Lung microvascular endothelial cell (primary cell): ENCODE results near the gene ZMYND15. TPM values are rescaled to one million over a fixed set of nuclear protein-coding genes. Genes with fewer than 3 reads are reported as not detected.

Source experiments
- DNase-seq, 2 donors: peaks; one replicate each; pipeline versions ENCODE4 v3.0.0 to v3.0.0-alpha.2; 2010; ENCODE audit warnings: low read depth in 2 of 2
- total RNA-seq: library from RNA; depleted of rRNA; stranded (reverse); fragments of >200 nt; gene quantifications from 2 replicates; pipeline ENCODE4 v1.2.1, GENCODE V29; 2014

The ZMYND15 gene
- total RNA-seq, 1 donor from 2014 or later = not detected

DNA sequence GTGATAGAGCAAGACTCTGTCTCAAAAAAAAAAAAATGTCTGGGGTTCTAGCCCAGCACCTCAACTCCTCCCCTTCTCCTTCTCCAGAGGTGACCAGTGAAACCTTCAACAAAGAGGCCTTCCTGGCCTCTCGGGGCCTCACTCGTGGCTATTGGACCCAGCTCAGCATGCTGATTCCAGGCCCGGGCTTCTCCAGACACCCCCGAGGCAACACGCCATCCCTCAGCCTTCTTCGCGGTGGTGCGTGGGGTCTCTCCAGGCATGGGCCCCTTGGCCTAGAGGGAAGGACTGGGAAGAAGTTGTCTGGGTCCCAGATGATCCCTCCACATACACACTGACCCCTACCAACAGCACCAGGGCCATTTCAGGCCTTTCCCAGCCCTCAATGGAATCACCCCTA, 3.6 kb downstream of the ZMYND15 start:
- DNase-seq = no peak

DNA sequence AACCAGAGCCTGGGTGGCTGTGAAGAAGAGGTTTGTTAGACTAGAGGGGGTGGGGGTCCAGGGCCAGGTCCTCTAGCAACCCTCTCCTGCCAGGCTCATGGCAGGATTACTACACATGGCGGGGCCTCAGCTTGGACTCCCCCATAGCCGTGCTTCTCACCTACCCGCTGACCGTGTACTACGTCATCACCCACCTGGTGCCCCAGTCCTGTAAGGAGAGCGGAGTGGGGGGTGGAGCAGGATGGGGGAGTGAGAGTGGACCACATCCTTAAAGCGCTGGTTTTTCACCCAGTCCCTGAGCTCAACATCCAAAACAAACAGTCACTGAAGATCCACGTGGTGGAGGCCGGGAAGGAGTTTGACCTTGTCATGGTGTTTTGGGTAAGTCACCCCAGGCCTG, 4.3 kb downstream of the ZMYND15 start:
- DNase-seq = no peak

DNA sequence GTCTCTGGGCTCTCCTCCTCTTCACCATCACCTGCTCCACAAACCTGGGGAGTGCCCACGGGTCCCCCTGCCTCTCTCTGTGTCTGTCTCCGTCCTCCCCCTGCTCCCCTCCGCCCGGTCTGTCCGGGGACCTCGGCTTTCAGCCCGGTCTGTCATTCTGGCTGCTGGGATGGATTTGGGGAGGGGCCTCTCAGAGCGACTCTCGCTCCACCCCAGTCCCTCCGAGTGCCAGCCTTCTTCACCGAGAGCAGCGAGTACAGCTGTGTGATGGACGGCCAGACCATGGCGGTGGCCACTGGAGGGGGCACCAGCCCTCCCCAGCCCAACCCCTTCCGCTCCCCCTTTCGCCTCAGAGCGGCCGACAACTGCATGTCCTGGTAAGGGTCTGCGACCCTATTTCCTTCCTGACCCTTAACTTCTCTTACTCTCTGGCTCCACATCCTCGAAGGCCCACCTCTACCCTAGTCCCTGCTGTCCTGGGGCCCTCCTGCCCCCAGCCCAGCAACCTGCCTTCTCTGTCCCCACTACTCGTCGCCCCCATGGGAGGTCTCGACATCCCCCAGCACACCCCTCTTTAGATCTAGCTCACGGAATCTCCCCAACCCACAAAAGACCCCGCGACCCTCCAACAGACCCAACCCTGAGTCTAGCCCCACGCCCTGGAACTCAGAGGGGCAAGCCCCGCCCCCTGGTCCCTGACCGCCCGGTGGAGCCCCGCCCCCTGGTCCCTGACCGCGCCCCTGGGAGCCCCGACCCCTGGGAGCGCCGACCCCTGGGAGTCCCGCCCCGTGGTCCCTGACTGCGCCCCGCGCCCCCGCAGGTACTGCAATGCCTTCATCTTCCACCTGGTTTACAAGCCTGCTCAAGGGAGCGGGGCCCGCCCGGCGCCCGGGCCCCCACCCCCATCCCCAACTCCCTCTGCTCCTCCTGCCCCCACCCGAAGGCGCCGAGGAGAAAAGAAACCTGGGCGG, 5.7 kb downstream of the ZMYND15 start:
- DNase-seq = no peak

DNA sequence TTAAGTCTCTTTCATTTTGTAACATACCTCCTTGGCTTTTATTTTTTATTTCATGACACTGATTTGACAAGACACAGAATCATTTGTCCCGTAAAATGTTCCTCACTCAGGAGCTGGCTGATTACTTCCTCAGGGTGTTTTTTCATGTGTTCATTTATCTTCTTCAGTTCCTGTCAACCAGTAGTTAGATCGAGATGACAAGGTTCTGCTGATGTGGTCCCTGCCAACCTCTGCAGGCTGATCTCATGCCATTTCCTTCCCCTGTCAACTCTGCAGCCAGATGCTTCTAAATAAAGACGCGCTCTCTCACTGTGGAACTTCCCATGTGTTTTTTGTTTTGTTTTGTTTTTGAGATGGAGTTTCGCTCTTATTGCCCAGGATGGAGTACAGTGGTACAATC, 8.2 kb downstream of the ZMYND15 start:
- DNase-seq = peak; percentile 57 to 74

DNA sequence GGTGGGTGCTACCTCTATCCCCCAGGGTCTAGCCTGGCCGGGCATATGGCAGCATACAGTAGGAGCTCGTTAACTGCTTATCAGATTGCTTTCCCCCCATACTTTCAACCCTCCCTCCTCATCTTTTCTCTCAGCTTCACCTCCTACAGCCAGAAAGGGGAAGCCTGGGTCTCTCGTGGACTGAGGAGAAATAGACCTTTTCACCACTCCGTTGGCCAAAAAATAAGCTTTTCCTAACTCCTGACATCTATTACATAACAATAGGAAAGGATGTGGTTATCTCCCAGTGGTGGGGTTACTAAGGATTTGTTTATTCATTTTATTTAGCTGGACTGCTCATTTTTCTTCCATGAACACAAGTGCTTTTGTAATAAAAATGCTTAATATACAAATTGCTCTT, 9.1 kb downstream of the ZMYND15 start:
- no peak for DNase-seq

DNA sequence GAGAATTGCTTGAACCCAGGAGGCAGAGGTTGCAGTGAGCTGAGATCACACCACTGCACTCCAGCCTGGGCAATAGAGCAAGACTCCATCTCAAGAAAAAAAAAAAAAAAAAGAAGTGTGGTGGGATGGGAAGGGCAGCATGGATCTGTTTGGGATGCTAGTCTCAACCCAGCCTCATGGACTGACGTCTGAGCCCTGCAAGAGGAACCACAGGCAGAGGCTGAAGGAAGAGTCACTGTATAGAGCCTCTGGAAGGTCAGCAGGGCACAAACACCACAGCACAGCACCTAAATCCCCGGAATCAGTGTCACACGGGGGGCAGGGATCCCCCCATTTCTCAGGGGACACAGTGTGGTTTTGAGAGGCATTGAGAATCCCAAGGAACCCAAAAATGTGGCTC, 11.0 kb downstream of the ZMYND15 start:
- no peak for DNase-seq

DNA sequence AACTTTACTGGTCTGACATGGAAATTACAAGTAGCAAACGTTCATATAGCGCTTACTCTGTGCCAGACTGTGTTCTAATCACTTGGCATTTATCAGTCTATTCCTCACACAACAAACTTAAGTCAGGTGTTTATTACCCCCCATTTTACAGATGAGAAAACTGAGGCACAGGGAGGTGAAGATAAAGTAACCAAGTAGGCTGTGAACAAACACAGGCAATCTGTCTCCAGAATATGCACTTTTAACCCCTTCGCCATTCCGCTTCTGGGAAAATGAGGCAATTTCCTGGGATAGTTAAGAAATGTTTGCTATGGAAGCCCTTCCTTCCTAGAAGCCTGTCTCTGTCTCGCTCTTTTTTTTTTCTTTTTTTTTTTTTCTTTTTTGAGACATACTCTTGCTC, 12.3 kb downstream of the ZMYND15 start:
- peak in 1 of 2 donors; percentile 54 for DNase-seq

DNA sequence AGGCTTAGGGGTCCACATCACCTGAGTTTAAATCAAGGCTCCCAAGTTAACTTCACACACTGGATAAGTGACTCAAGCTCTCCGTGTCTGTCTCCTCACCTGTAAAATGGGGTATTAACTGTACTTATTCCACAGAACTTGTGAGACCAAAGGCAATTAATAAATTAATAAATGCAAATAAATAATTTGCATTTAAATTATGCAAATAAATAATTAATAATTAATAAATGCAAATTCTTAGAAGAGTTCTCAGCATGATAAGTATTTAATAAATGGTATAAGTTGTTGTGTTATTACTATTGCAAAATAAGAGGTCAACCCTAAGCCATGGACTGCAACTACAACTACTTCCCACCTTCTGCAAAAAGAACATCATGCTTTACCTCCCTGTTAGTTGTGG, 13.8 kb downstream of the ZMYND15 start:
- no peak for DNase-seq

DNA sequence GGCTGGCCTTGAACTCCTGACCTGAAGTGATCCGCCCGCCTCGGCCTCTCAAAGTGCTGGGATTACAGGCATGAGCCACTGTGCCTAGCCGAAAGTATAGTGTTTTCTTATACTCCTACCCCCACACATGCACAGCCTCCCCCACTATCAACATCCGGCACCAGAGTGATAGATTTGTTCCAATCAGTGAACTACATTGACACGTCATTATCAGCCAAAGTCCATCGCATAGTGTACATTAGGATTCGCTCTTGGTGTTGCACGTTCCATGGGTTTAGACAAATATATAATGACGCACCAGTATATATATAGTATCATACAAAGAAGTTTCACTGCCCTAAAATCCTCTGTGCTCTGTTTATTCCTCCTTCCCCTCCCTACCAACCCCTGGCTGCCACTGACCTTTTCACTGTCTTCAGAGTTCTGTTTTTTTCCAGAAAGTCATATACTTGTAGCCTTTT, 20.2 kb downstream of the ZMYND15 start:
- DNase-seq = no peak

DNA sequence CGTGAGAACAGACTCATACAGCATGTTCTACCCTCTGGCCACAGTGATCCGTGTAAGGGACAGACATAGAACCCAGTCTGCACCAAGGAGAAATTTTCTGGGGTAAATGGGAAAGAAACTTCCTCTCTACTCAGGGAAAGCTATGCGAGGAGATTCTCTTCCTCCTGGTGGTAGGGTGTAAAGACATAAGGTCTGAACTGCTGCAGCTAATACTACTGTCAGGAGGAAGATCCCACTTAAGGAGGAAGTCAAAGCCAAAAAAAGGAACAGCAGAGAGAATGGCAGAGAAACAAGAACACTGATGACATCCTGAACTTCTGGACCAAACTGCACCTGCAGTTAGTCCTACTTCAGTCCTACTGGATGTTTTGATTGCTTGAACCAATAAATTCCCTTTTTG, 25.0 kb downstream of the ZMYND15 start:
- no peak for DNase-seq

DNA sequence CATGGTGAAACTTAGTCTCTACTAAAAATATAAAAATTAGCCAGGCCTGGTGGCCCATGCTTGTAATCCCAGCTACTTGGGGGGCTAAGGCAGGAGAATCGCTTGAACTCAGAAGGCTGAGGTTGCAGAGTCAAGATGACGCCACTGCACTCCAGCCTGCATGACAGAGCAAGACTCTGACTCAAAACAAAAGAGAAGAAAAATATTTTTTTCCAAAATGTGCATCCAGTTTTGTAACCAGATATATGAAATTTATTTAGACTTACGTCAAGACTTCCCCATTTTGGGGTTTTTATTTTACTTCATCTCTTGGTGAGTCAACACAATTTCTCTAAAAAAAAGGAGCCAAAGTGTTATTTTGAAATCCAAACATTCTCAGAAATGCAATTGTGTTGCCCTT, 26.6 kb downstream of the ZMYND15 start:
- no peak for DNase-seq

DNA sequence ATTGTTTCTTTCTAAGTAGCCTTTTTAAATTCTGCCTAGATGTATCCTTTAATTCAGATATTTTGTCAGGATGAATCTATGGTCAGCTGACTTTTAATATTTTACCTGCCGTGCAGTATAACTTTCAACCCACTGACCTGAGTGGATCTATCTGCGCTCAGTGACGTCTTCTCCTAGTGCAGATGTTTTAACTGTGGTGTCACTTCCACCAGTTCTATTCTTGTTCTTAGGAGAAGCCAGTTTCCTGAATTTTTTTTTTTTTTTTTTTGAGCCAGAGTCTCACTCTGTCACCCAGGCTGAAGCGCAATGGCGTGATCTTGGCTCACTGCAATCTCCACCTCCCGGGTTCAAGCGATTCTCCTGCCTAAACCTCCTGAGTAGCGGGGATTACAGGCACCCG, 27.1 kb downstream of the ZMYND15 start:
- DNase-seq = peak in 1 of 2 donors; percentile 21

DNA sequence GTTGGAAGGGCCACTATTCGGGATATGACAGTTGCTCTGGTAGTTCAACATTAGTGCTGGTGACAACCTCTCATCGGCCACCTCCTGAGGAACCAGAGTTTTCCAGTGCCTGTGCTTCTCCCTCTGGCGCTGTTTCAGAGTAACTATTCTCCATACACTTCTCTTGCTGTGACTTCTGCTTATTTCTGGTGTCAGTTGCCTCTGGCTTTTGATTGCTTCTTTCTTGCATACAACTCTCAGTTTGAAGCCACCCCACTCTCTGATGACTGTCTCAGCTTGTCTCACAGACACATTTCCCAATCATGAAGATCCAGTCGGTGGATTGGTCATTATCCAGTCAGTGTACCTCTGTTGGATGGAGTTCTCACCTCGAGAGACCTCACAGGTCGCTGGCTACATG, 28.7 kb downstream of the ZMYND15 start:
- DNase-seq = no peak

DNA sequence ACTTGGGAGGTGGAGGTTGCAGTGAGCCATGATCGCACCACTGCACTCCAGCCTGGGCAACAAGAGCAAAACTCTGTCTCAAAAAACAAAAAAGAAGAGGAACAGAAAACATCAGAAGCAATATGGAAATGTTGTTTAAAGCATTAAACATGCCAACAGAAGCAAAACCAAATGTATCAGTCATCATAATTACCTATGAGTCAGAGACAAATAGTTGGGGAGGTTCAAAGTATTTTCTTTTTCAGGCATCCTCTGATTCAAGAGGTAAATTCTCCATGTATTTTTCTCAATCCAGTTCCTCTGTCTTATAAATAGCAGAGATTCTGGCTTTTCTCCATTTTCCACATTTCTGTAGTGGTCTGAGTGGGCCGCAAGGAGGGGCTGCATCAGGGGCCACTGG, 30.0 kb downstream of the ZMYND15 start:
- no peak for DNase-seq

DNA sequence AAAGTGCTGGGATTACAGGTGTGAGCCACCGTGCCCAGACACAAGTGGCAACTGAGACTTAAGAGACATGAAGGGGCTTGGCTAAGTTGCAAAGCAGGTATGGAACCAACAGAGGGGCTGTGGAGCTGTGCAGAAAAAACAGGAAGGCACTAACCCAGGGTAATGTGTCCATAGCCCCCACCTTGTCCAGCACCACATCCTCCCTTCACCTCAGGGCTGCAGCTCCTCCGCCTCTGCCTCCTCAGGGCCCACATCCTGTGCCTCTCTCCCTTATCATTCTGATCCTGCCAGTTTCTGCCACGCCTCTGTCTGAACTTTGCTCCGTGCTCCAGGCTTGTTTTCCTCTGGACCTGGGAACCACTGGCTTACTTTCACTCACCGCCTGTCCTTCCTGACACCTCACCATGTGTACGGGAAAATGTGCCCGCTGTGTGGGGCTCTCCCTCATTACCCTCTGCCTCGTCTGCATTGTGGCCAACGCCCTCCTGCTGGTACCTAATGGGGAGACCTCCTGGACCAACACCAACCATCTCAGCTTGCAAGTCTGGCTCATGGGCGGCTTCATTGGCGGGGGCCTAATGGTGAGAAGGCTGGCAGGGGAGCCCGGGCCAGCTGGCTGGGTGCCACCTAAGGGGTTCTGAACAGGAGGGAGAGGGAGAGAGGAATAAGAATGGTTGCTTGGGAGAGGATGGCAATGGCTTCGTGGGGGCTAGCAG, 32.0 kb downstream of the ZMYND15 start, which contains the start of gene TM4SF5:
Gene TM4SF5, plus strand, starts transcription at position 368 of the 716 bp plus-strand sequence. Its CDS starts 37 bp downstream, at position 405.
- no peak for DNase-seq

DNA sequence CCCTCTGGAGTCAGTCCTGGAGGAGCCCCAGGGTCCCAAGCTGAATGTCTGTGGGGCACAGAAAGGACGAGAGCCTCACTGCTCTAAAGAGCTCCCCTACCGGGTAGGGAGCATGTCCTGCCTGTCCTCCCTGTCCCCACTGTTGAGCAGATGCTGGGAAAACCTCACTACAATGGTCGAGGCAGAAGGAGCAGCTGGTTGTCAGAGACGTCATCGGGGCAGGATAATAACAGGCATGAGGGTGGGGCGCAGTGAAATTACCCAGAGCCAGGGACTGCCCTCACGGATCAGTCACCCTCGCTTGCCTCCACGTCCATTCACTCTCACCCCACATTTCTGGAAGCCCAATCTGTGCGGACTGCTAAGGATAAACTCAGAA, 32.6 kb downstream of the ZMYND15 start:
- DNase-seq = no peak

DNA sequence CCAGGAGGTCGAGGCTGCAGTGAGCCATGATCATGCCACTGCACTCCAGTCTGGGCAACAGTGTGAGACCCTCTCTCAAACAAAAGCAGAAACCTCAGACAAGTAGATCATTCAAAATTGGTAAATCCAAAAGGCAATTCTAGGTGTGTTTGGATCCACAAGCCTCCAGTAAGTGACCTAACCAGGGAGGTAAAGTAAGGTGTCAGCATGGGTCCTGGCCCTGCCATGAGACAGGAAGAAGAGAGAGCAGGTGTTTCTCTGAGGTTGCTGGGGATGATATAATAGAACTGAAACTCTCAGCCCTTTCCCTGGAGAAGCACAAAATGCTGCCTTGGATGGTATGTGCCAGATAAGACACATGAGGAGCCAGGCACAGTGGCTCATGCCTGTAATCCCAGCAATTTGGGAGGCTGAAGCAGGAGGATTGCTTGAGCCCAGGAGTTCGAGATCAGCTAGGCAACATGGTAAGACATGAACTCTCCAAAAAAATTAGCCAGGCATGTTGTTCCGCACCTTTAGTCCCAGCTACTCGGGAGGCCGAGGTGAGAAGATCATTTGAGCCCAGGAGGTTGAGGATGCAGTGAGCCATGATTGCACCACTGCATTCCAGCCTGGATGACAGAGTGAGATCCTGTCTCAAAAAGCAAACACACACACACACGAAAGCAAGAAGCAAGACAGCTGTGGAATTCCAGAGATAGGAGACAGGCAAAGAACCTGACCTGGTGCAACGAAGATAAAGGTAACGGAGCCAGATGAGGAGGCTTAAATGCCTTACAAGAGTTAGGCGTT, 38.5 kb downstream of the ZMYND15 start:
- no peak for DNase-seq

DNA sequence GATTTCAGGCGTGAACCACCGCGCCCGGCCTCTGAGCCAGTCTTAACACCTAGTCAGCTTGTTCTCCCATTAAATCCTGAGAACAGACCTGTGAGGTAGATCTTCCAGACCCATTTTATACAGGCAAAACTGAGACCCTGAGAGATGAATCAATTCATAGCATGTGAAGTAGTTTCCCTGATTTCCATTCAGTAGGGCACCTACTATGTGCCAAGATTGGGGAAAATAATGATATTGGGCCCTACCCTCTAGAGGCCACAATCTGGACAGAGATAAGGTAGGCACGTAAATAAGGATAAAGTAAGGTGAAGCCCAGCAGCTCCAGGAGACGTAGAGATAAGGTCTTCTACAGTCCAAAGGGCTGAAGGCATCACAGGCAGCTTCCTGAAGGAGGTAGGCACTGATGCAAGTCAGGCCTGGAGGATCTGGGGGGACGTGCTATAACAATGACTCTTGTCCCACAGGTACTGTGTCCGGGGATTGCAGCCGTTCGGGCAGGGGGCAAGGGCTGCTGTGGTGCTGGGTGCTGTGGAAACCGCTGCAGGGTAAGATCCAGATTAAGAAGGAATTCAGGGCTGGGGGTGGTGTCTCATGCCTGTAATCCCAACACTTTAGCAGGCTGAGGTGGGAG, 40.8 kb downstream of the ZMYND15 start:
- no peak for DNase-seq

DNA sequence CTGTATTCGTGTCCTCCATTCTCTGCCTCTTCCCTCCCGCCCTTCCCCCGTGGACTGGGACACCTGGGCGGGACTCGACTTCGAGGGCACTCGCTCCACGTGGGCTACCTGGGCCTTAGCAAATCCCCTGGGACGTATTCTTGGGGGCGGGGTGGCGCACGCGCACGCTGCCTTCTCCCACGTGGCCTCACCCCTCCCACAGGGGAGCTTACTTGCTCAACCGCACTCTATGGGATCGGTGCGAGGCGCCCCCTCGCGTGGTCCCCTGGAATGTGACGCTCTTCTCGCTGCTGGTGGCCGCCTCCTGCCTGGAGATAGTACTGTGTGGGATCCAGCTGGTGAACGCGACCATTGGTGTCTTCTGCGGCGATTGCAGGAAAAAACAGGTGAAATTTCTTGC, 43.0 kb downstream of the ZMYND15 start:
- peak in 1 of 2 donors; percentile 22 for DNase-seq

DNA sequence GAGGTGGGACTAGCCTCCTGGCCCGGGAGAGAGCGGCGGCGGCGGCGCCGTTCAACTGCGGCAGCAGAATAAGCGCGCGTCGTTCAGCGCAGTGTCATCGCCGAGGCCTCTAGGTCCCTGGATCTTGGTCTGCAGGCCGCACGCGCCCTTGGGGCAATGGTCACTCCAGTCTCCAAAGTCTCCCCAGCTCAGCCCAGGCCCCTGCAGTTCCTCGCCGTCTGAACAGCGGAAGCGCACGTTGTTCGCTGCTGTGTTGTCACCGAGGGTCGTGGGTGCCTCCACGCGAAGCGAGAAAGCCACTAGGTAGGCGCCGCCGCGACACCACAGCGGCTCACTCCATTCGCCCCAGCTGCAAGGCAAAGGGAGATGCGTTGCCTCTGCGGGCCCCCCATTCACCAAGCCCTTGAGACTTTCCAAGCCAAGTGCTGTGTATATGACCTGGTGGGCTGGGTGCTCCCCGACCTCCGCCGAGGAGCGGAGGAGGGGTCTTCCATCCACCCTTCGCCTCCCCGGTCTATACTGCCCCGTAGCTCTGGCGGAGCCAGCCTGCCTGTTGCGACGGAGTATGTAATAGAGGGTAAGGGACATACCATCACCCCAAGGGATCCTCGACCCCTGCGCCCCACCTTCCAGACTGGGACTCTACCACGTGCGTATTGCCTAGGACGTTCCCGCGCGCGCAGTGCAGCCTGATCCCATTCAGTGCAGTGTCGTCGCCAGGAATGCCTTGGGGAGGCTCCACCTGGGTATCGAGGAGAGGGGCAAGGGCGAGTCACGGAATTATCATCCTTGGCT, 45.9 kb downstream of the ZMYND15 start:
- DNase-seq = no peak
